ENCODE data around the gene SIL1.
"Not testable (repeated sequence)": the region's sequence is repeated elsewhere in the genome, so short reads cannot be mapped to it uniquely, and the experiment has no call there.

SIL1 gene

GRCh38 chr5:139076111-139076510, 122.1 kb downstream of the SIL1 start:
- no peak overlapping the region for H3K27ac ChIP-seq (ENCODE audit: low read length, poor library complexity, severe bottlenecking)
- no peaks in the 10 kb centered on the region for H3K27me3 ChIP-seq (ENCODE audit: control insufficient read depth in 1 of 2, insufficient read depth in 1 of 2, low read length in 2 of 2)
- H2AFZ ChIP-seq (ENCODE audit: low read depth, low read length) = no peak overlapping the region
- H3K79me1 ChIP-seq (replicated peaks; ENCODE audit: low read length, poor library complexity, severe bottlenecking) = peaks cover 14% of the 10 kb centered on the region
- no peak overlapping the region for H2AK5ac ChIP-seq (ENCODE audit: low read length, severe bottlenecking)
- no peak for DNase-seq
- no peak overlapping the region for H3K9ac ChIP-seq (ENCODE audit: low read length)
- H3K4me2 ChIP-seq (ENCODE audit: low read length, poor library complexity, severe bottlenecking) = no peak overlapping the region
- no peak overlapping the region for H2BK12ac ChIP-seq (ENCODE audit: low read length in 2 of 2)
- H3K4me1 ChIP-seq (ENCODE audit: control insufficient read depth, insufficient read depth, low read depth, low read length) = peaks cover 2% of the 10 kb centered on the region
- H2BK120ac ChIP-seq (ENCODE audit: low read depth, low read length) = no peak overlapping the region
- no peaks in the 10 kb centered on the region for H3K9me3 ChIP-seq (ENCODE audit: control insufficient read depth, low read length)
- H3K18ac ChIP-seq (ENCODE audit: low read depth in 1 of 2, low read length in 2 of 2) = no peak overlapping the region
- no peak overlapping the region for H3K23ac ChIP-seq (ENCODE audit: low read length in 2 of 2)
- no peak overlapping the region for H2BK15ac ChIP-seq (ENCODE audit: low read depth, poor library complexity, severe bottlenecking)
- no peaks in the 10 kb centered on the region for H3K36me3 ChIP-seq (ENCODE audit: control insufficient read depth in 1 of 2, insufficient read depth in 2 of 2, low read depth in 1 of 2, low read length in 2 of 2)
- no peak overlapping the region for H2BK5ac ChIP-seq (ENCODE audit: low read depth, low read length, poor library complexity, severe bottlenecking)
- no peak overlapping the region for H4K91ac ChIP-seq (ENCODE audit: low read length)
- no peak overlapping the region for H3K14ac ChIP-seq (ENCODE audit: low read length in 2 of 2)
- no peak overlapping the region for H3K4ac ChIP-seq (ENCODE audit: low read depth in 1 of 2, low read length in 2 of 2)
- no peak overlapping the region for H3K4me3 ChIP-seq (ENCODE audit: insufficient read depth in 1 of 2, low read depth in 1 of 2, low read length in 2 of 2)
- no peak overlapping the region for H4K8ac ChIP-seq (ENCODE audit: low read length)
- WGBS = 100% methylated on average over 1 of the region's 1 CpG

- no peak overlapping the region for H2BK120ac ChIP-seq (ENCODE audit: low read depth, low read length)
- peaks cover 2% of the 10 kb centered on the region for H3K4me1 ChIP-seq (ENCODE audit: control insufficient read depth, insufficient read depth, low read depth, low read length)
- 96% methylated on average over 5 of the region's 8 CpGs for WGBS
- no peak overlapping the region for H3K18ac ChIP-seq (ENCODE audit: low read depth in 1 of 2, low read length in 2 of 2)
- H2AFZ ChIP-seq (ENCODE audit: low read depth, low read length) = no peak overlapping the region
- H2AK5ac ChIP-seq (ENCODE audit: low read length, severe bottlenecking) = no peak overlapping the region
- no peak overlapping the region for H3K23ac ChIP-seq (ENCODE audit: low read length in 2 of 2)
- H3K36me3 ChIP-seq (ENCODE audit: control insufficient read depth in 1 of 2, insufficient read depth in 2 of 2, low read depth in 1 of 2, low read length in 2 of 2) = no peaks in the 10 kb centered on the region
- peak overlapping the region; percentile 39 for H3K9ac ChIP-seq (ENCODE audit: low read length)
- H3K79me1 ChIP-seq (replicated peaks; ENCODE audit: low read length, poor library complexity, severe bottlenecking) = peaks cover 14% of the 10 kb centered on the region
- no peaks in the 10 kb centered on the region for H3K27me3 ChIP-seq (ENCODE audit: control insufficient read depth in 1 of 2, insufficient read depth in 1 of 2, low read length in 2 of 2)
- H2BK12ac ChIP-seq (ENCODE audit: low read length in 2 of 2) = no peak overlapping the region
- H3K4ac ChIP-seq (ENCODE audit: low read depth in 1 of 2, low read length in 2 of 2) = no peak overlapping the region
- no peak overlapping the region for H3K27ac ChIP-seq (ENCODE audit: low read length, poor library complexity, severe bottlenecking)
- DNase-seq = peak; percentile 15
- H3K4me3 ChIP-seq (ENCODE audit: insufficient read depth in 1 of 2, low read depth in 1 of 2, low read length in 2 of 2) = peak overlapping the region in 1 of 2 experiments; percentile 50
- H3K9me3 ChIP-seq (ENCODE audit: control insufficient read depth, low read length) = no peaks in the 10 kb centered on the region
- H2BK5ac ChIP-seq (ENCODE audit: low read depth, low read length, poor library complexity, severe bottlenecking) = no peak overlapping the region
- H4K91ac ChIP-seq (ENCODE audit: low read length) = no peak overlapping the region
- no peak overlapping the region for H3K14ac ChIP-seq (ENCODE audit: low read length in 2 of 2)
- no peak overlapping the region for H4K8ac ChIP-seq (ENCODE audit: low read length)
- H2BK15ac ChIP-seq (ENCODE audit: low read depth, poor library complexity, severe bottlenecking) = no peak overlapping the region
- H3K4me2 ChIP-seq (ENCODE audit: low read length, poor library complexity, severe bottlenecking) = no peak overlapping the region
These were observed 122.8 kb downstream of the SIL1 start for GRCh38 chr5:139075066-139076050.

GRCh38 chr5:139073956-139074355, 124.2 kb downstream of the SIL1 start:
- H2AFZ ChIP-seq (ENCODE audit: low read depth, low read length); H3K14ac ChIP-seq (ENCODE audit: low read length in 2 of 2); H3K27me3 ChIP-seq (ENCODE audit: control insufficient read depth in 1 of 2, insufficient read depth in 1 of 2, low read length in 2 of 2): not testable (repeated sequence)

GRCh38 chr5:139068494-139069151, 129.5 kb downstream of the SIL1 start:
- Histone ChIP-seq H2AFZ (ENCODE audit: low read depth, low read length) (no peak overlapping the region), H3K9ac (ENCODE audit: low read length) (no peak overlapping the region), H3K4me1 (ENCODE audit: control insufficient read depth, insufficient read depth, low read depth, low read length) (peaks cover 12% of the 10 kb centered on the region), H2BK120ac (ENCODE audit: low read depth, low read length) (no peak overlapping the region), H3K4me2 (ENCODE audit: low read length, poor library complexity, severe bottlenecking) (no peak overlapping the region), H3K27ac (ENCODE audit: low read length, poor library complexity, severe bottlenecking) (no peak overlapping the region), H2BK12ac (ENCODE audit: low read length in 2 of 2) (no peak overlapping the region), H3K9me3 (ENCODE audit: control insufficient read depth, low read length) (no peaks in the 10 kb centered on the region), H3K79me1 (replicated peaks; ENCODE audit: low read length, poor library complexity, severe bottlenecking) (peaks cover 10% of the 10 kb centered on the region), H3K36me3 (ENCODE audit: control insufficient read depth in 1 of 2, insufficient read depth in 2 of 2, low read depth in 1 of 2, low read length in 2 of 2) (no peaks in the 10 kb centered on the region), H3K4me3 (ENCODE audit: insufficient read depth in 1 of 2, low read depth in 1 of 2, low read length in 2 of 2) (no peak overlapping the region), H3K14ac (ENCODE audit: low read length in 2 of 2) (no peak overlapping the region), H2BK15ac (ENCODE audit: low read depth, poor library complexity, severe bottlenecking) (no peak overlapping the region), H2AK5ac (ENCODE audit: low read length, severe bottlenecking) (no peak overlapping the region), H3K27me3 (ENCODE audit: control insufficient read depth in 1 of 2, insufficient read depth in 1 of 2, low read length in 2 of 2) (no peaks in the 10 kb centered on the region), H4K8ac (ENCODE audit: low read length) (no peak overlapping the region), H3K23ac (ENCODE audit: low read length in 2 of 2) (no peak overlapping the region), H4K91ac (ENCODE audit: low read length) (no peak overlapping the region), H3K4ac (ENCODE audit: low read depth in 1 of 2, low read length in 2 of 2) (no peak overlapping the region), H3K18ac (ENCODE audit: low read depth in 1 of 2, low read length in 2 of 2) (no peak overlapping the region), H2BK5ac (ENCODE audit: low read depth, low read length, poor library complexity, severe bottlenecking) (no peak overlapping the region)
- 57% methylated on average over 1 of the region's 1 CpG for WGBS
- no peak for DNase-seq

More at GRCh38 chr5:139073956-139074355, 124.2 kb downstream of the SIL1 start:
- not testable (repeated sequence) for H3K4ac ChIP-seq (ENCODE audit: low read depth in 1 of 2, low read length in 2 of 2); H3K9ac ChIP-seq (ENCODE audit: low read length); H3K9me3 ChIP-seq (ENCODE audit: control insufficient read depth, low read length); H3K36me3 ChIP-seq (ENCODE audit: control insufficient read depth in 1 of 2, insufficient read depth in 2 of 2, low read depth in 1 of 2, low read length in 2 of 2); H3K23ac ChIP-seq (ENCODE audit: low read length in 2 of 2); H2AK5ac ChIP-seq (ENCODE audit: low read length, severe bottlenecking); H3K4me2 ChIP-seq (ENCODE audit: low read length, poor library complexity, severe bottlenecking); H4K91ac ChIP-seq (ENCODE audit: low read length); DNase-seq; H2BK15ac ChIP-seq (ENCODE audit: low read depth, poor library complexity, severe bottlenecking); H3K4me1 ChIP-seq (ENCODE audit: control insufficient read depth, insufficient read depth, low read depth, low read length); H3K4me3 ChIP-seq (ENCODE audit: insufficient read depth in 1 of 2, low read depth in 1 of 2, low read length in 2 of 2); H4K8ac ChIP-seq (ENCODE audit: low read length); H3K27ac ChIP-seq (ENCODE audit: low read length, poor library complexity, severe bottlenecking); H2BK120ac ChIP-seq (ENCODE audit: low read depth, low read length); H2BK12ac ChIP-seq (ENCODE audit: low read length in 2 of 2); H2BK5ac ChIP-seq (ENCODE audit: low read depth, low read length, poor library complexity, severe bottlenecking); H3K18ac ChIP-seq (ENCODE audit: low read depth in 1 of 2, low read length in 2 of 2)
- peaks cover 12% of the 10 kb centered on the region for H3K79me1 ChIP-seq (replicated peaks; ENCODE audit: low read length, poor library complexity, severe bottlenecking)
- 92% methylated on average over 2 of the region's 2 CpGs for WGBS

Data from mesenchymal stem cell (in vitro differentiated cells and primary cell).